HEK293 (cell line): Measurements from ENCODE around the gene USP3.

Experiments used
- CTCF ChIP-seq: fragments of 450-650 bp; formaldehyde crosslinking; IDR thresholded peaks from 2 replicates; pipeline ENCODE4 v1.5.1; 2016; ENCODE audit warnings: missing biosample characterization, missing genetic modification characterization
- GLI2 ChIP-seq: fragments of 450-650 bp; formaldehyde crosslinking; IDR thresholded peaks from 2 replicates; pipeline ENCODE4; 2017; ENCODE audit warnings: missing biosample characterization, missing genetic modification characterization, low read depth, borderline replicate concordance
- HOXA7 ChIP-seq: sonication (generic); formaldehyde crosslinking; IDR thresholded peaks from 2 replicates; pipeline ENCODE4 v1.8.1; 2022; ENCODE audit warnings: missing genetic modification reagents, borderline replicate concordance
- KLF1 ChIP-seq: fragments of 450-650 bp; formaldehyde crosslinking; IDR thresholded peaks from 2 replicates; pipeline ENCODE4 v1.5.1; 2016; ENCODE audit warnings: missing biosample characterization, missing genetic modification characterization
- PBX3 ChIP-seq: sonication (generic); formaldehyde crosslinking; IDR thresholded peaks from 2 replicates; pipeline ENCODE4 v1.8.1; 2022; ENCODE audit warnings: mild to moderate bottlenecking, moderate library complexity, missing genetic modification reagents
- RBAK ChIP-seq: fragments of 450-650 bp; formaldehyde crosslinking; IDR thresholded peaks from 2 replicates; pipeline ENCODE4 v1.5.1; 2016; ENCODE audit warnings: missing biosample characterization, missing genetic modification characterization
- REST ChIP-seq: fragments of 450-650 bp; formaldehyde crosslinking; IDR thresholded peaks from 2 replicates; pipeline ENCODE4 v1.5.1; 2016; ENCODE audit warnings: missing biosample characterization, missing genetic modification characterization
- SCRT2 ChIP-seq: fragments of 450-650 bp; formaldehyde crosslinking; IDR thresholded peaks from 2 replicates; pipeline ENCODE4 v1.5.1; 2016; ENCODE audit warnings: missing biosample characterization, missing genetic modification characterization
- ZNF140 ChIP-seq: fragments of 450-650 bp; formaldehyde crosslinking; IDR thresholded peaks from 2 replicates; pipeline ENCODE4 v1.5.1; 2016; ENCODE audit warnings: missing biosample characterization, missing genetic modification characterization
- ZNF274 ChIP-seq, 2 experiments: fragments of 200-500 bp in 1 of 2; fragments of 450-650 bp in 1 of 2; sonication (Bioruptor generic) in 1 of 2; formaldehyde crosslinking in 1 of 2; IDR thresholded peaks; 2 replicates each; pipeline versions ENCODE4 v1.5.1 to v1.6.1; 2014 to 2016; ENCODE audit warnings: borderline replicate concordance in 1 of 2, inconsistent platforms in 1 of 2, low read length in 1 of 2, missing biosample characterization in 1 of 2, missing genetic modification characterization in 1 of 2
- ZNF280D ChIP-seq: fragments of 450-650 bp; formaldehyde crosslinking; IDR thresholded peaks from 2 replicates; pipeline ENCODE4 v1.5.1; 2016; ENCODE audit warnings: missing biosample characterization, missing genetic modification characterization
- ZNF423 ChIP-seq: fragments of 450-650 bp; formaldehyde crosslinking; IDR thresholded peaks from 2 replicates; pipeline ENCODE4 v1.5.1; 2016; ENCODE audit warnings: missing biosample characterization, missing genetic modification characterization
- ZNF76 ChIP-seq: fragments of 450-650 bp; formaldehyde crosslinking; IDR thresholded peaks from 2 replicates; pipeline ENCODE4; 2016; ENCODE audit warnings: low read depth, missing biosample characterization, missing genetic modification characterization, borderline replicate concordance
- TF ChIP-seq, protein P1 (sequence below): fragments of 450-650 bp; formaldehyde crosslinking; IDR thresholded peaks from 2 replicates; pipeline ENCODE4 v1.5.1; 2016; ENCODE audit warnings: missing biosample characterization, missing genetic modification characterization

DNA sequence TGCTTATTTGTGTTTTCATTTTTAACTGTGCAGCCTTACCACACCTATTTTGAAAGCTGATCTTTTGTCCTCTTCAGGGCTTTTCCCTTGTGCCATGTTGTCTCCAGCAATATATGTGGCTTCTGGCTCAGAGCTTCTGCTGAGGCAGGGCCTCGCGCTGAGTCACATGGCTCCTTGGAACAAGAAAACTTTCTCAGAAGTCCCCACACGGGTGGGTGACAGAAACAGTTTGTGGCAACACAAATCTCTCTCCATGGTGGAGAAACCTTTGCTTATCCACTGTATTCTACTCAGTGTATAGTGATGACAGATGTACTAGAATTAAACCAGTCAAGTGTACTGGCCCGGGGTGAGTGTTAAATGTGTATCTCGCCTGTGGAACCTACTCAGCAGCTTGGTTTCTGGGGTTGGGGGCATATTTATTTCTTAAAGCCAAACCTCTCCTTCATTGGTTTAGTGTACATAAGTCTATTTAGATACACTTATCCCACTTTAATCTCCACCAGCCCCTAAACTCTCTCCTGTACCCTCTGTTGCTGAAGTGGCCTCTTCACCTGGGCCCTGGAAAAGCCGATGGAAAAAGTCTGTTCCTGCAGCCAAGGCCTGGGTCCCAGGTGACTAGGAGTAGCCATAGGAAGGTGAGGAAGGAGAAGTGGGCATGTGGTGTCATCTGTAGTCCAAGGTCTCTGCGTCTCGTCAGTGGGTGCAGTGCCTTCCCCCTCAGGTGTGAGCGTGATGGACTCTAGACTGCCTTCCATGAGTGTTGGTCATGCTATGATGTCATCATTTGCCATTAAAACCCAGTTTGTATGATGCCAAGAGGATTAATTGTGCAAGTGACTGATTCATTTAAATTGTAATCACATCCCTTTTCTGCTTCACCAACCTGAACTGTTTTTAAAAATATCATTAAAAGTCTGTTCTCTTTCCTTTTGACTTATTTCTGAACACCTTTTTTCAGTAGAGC, 89.6 kb downstream of the USP3 start:
- no peak for TF ChIP-seq ZNF280D (tag by site-specific recombination)
- TF ChIP-seq GLI2 (tag by site-specific recombination), result no peak
- TF ChIP-seq REST (tag by site-specific recombination), result no peak
- TF ChIP-seq ZNF423 (tag by site-specific recombination), result no peak
- TF ChIP-seq CTCF (tag by site-specific recombination), result no peak
- no peak for TF ChIP-seq HOXA7
- TF ChIP-seq PBX3 (CRISPR knock-in tag), result no peak
- no peak for TF ChIP-seq SCRT2 (tag by site-specific recombination)
- no peak for TF ChIP-seq ZNF140 (tag by site-specific recombination)
- TF ChIP-seq ZNF274 (IDR thresholded peaks at IDR 0.05; ENCODE audit: low read length), result no peak
- TF ChIP-seq ZNF274 (tag by site-specific recombination; IDR thresholded peaks at IDR 0.05; ENCODE audit: borderline replicate concordance), result no peak
- no peak for TF ChIP-seq ZNF76 (tag by site-specific recombination)
- TF ChIP-seq, protein P1, sequence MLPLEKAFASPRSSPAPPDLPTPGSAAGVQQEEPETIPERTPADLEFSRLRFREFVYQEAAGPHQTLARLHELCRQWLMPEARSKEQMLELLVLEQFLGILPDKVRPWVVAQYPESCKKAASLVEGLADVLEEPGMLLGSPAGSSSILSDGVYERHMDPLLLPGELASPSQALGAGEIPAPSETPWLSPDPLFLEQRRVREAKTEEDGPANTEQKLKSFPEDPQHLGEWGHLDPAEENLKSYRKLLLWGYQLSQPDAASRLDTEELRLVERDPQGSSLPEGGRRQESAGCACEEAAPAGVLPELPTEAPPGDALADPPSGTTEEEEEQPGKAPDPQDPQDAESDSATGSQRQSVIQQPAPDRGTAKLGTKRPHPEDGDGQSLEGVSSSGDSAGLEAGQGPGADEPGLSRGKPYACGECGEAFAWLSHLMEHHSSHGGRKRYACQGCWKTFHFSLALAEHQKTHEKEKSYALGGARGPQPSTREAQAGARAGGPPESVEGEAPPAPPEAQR (tag by site-specific recombination), result no peak
- TF ChIP-seq KLF1 (tag by site-specific recombination), result no peak
- TF ChIP-seq RBAK (tag by site-specific recombination), result no peak
